Gastroesophageal sphincter (tissue), 4 donors: ENCODE data around the gene CCDC9. TPM values are rescaled to one million over a fixed set of nuclear protein-coding genes. Genes with fewer than 3 reads are reported as not detected.

Experiments
- ATAC-seq: fragments of 150-250 bp; one replicate; pipeline ENCODE4 v1.9.1; 2016; ENCODE audit warnings: mild to moderate bottlenecking, moderate library complexity
- H3K27ac ChIP-seq, 4 donors: fragments of 200-600 bp; sonication (generic) in 3 of 4; 1 replicate in 3 of 4; 2 replicates in 1 of 4; pipeline ENCODE4 v1.5.1; 2016 to 2019
- H3K27me3 ChIP-seq: fragments of 200-600 bp; sonication (generic); one replicate; pipeline ENCODE4 v1.5.1; 2019
- H3K36me3 ChIP-seq, 2 donors: fragments of 200-600 bp; sonication (generic); one replicate each; pipeline ENCODE4 v1.5.1; 2019; ENCODE audit warnings: control low read depth in 1 of 2
- H3K4me1 ChIP-seq, 3 donors: fragments of 200-600 bp; sonication (generic); 1 replicate in 2 of 3; 2 replicates in 1 of 3; pipeline ENCODE4 v1.5.1; 2016 to 2019; ENCODE audit warnings: control low read depth in 2 of 3
- H3K4me3 ChIP-seq, 2 donors: fragments of 200-600 bp; sonication (generic); one replicate each; pipeline ENCODE4 v1.5.1; 2019; ENCODE audit warnings: mild to moderate bottlenecking in 1 of 2, moderate library complexity in 1 of 2
- H3K9me3 ChIP-seq, 3 donors: fragments of 200-600 bp; sonication (generic); one replicate each; pipeline ENCODE4 v1.5.1; 2017 to 2019; ENCODE audit warnings: control low read depth in 2 of 3
- EP300 ChIP-seq: sonication (generic); formaldehyde crosslinking; IDR thresholded peaks from one replicate; pipeline ENCODE4 v1.6.1; 2017; ENCODE audit warnings: antibody characterized with exemption, mild to moderate bottlenecking
- POLR2A ChIP-seq, 2 donors: fragments of 450-650 bp; IDR thresholded peaks; one replicate each; pipeline ENCODE4 v1.6.1; 2017; ENCODE audit warnings: antibody characterized with exemption in 2 of 2, mild to moderate bottlenecking in 2 of 2, moderate library complexity in 1 of 2
- POLR2AphosphoS5 ChIP-seq: sonication (generic); formaldehyde crosslinking; IDR thresholded peaks from one replicate; pipeline ENCODE4 v1.6.1; 2017; ENCODE audit warnings: antibody characterized with exemption
- WGBS, 2 donors: methylation state at CpG; one replicate each; pipeline ENCODE4 v1.1.5; 2018; ENCODE audit warnings: low coverage in 1 of 2; 5-methylcytosine and 5-hydroxymethylcytosine counted together
- total RNA-seq, 4 donors: library from RNA; depleted of rRNA; stranded (reverse); fragments of >200 nt; gene quantifications; one replicate each; pipeline ENCODE4 v1.1.0, GENCODE V29; 2016
- TF ChIP-seq, protein P1 (sequence below), 4 experiments: fragments of 200-600 bp in 2 of 4; fragments of 450-650 bp in 2 of 4; sonication (generic) in 1 of 4; IDR thresholded peaks; one replicate each; pipeline ENCODE4 v1.5.1; 2017 to 2019; ENCODE audit warnings: antibody characterized with exemption in 4 of 4, mild to moderate bottlenecking in 2 of 4, moderate library complexity in 2 of 4

The CCDC9 gene
- total RNA-seq, 4 donors from 2014 or later = 17.3 to 36.9 (median 28.5) TPM

GRCh38 chr19:47270408-47270807 lies 14.1 kb downstream of the CCDC9 start:
- Histone ChIP-seq H3K27me3 (no peaks in the 10 kb centered on the region), H3K27ac (peak overlapping the region in 1 of 4 donors; percentile 18), H3K36me3 (peaks cover 0 to 68% of the 10 kb centered on the region in 2 donors), H3K4me3 (no peak overlapping the region), H3K4me1 (peaks cover 0 to 24% (median 8%) of the 10 kb centered on the region in 3 donors), H3K9me3 (no peaks in the 10 kb centered on the region)
- ATAC-seq = no peak
- TF ChIP-seq EP300 (no peak), POLR2AphosphoS5 (no peak), POLR2A (IDR thresholded peaks at IDR 0.05) (no peak)
- TF ChIP-seq, protein P1, sequence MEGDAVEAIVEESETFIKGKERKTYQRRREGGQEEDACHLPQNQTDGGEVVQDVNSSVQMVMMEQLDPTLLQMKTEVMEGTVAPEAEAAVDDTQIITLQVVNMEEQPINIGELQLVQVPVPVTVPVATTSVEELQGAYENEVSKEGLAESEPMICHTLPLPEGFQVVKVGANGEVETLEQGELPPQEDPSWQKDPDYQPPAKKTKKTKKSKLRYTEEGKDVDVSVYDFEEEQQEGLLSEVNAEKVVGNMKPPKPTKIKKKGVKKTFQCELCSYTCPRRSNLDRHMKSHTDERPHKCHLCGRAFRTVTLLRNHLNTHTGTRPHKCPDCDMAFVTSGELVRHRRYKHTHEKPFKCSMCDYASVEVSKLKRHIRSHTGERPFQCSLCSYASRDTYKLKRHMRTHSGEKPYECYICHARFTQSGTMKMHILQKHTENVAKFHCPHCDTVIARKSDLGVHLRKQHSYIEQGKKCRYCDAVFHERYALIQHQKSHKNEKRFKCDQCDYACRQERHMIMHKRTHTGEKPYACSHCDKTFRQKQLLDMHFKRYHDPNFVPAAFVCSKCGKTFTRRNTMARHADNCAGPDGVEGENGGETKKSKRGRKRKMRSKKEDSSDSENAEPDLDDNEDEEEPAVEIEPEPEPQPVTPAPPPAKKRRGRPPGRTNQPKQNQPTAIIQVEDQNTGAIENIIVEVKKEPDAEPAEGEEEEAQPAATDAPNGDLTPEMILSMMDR (IDR thresholded peaks at IDR 0.05) = no peak
- 91% methylated on average over 4 of the region's 10 CpGs; no CpG with 5 or more reads in 1 of the 2 donors for WGBS, 2 donors

DNA sequence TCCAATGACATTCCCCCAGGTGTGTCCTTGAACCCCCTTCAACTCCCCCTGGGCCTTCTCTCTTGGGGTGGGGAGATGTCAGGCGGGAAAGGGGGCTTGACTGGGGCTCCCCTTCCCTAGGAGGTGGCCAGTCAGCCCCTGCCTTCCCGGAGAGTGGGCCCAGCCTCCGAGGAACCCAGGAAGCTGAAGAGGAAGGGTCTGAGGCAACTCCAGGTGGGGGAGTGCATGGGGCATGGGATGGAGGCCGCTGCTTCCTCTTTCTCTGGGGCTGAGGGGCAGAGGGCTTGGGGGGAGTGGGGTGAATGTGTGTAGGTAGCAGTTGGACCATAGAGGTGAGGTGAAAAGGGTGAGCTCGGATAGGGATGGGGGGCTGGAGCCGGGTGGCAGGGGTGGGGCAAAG lies 15.6 kb downstream of the CCDC9 start:
- Histone ChIP-seq H3K27me3 (no peaks in the 10 kb centered on the region), H3K36me3 (peaks cover 0 to 53% of the 10 kb centered on the region in 2 donors), H3K27ac (peak overlapping the region in 3 of 4 donors; percentile 93 to 99 (median 99)), H3K9me3 (no peaks in the 10 kb centered on the region), H3K4me3 (no peak overlapping the region), H3K4me1 (peaks cover 0 to 39% (median 19%) of the 10 kb centered on the region in 3 donors)
- ATAC-seq = no peak
- WGBS, 2 donors = 42% methylated on average over 2 of the region's 6 CpGs; no CpG with 5 or more reads in 1 of the 2 donors
- TF ChIP-seq, protein P1 (IDR thresholded peaks at IDR 0.05) = no peak
- TF ChIP-seq POLR2AphosphoS5 (no peak), POLR2A (IDR thresholded peaks at IDR 0.05) (no peak), EP300 (no peak)

- Histone ChIP-seq H3K27me3 (no peaks in the 10 kb centered on the region), H3K4me1 (peaks cover 0 to 46% (median 19%) of the 10 kb centered on the region in 3 donors), H3K27ac (peak overlapping the region; percentile 92 to 99 (median 96)), H3K9me3 (no peaks in the 10 kb centered on the region), H3K36me3 (peaks cover 0 to 45% of the 10 kb centered on the region in 2 donors), H3K4me3 (peak overlapping the region; percentile 55 to 59)
- 20 to 46% methylated on average over 16 to 23 of the region's 42 CpGs for WGBS, 2 donors
- no peak for ATAC-seq
- TF ChIP-seq, protein P1 (IDR thresholded peaks at IDR 0.05) = peak in 1 of 4 experiments; percentile 23
- TF ChIP-seq EP300 = no peak
These were observed 16.4 kb downstream of the CCDC9 start for GRCh38 chr19:47272448-47273312.

- peak overlapping the region; percentile 92 to 99 (median 96) for H3K27ac ChIP-seq
- H3K4me3 ChIP-seq = peak overlapping the region; percentile 55 to 59
- WGBS, 2 donors = 5% methylated on average over 4 of the region's 54 CpGs; no CpG with 5 or more reads in 1 of the 2 donors
- no peaks in the 10 kb centered on the region for H3K9me3 ChIP-seq
- H3K36me3 ChIP-seq = peaks cover 0 to 37% of the 10 kb centered on the region in 2 donors
- TF ChIP-seq EP300 (no peak), POLR2AphosphoS5 (peak; percentile 94), POLR2A (IDR thresholded peaks at IDR 0.05) (peak; percentile 79 to 83)
- TF ChIP-seq, protein P1 (IDR thresholded peaks at IDR 0.05) = peak in 1 of 4 experiments; percentile 24
- peaks cover 0 to 49% (median 19%) of the 10 kb centered on the region in 3 donors for H3K4me1 ChIP-seq
- ATAC-seq = peak; percentile 82
- H3K27me3 ChIP-seq = no peaks in the 10 kb centered on the region
These were observed 17.2 kb downstream of the CCDC9 start for GRCh38 chr19:47273313-47274070.
